ENCODE measurements around the gene RHOBTB1.

RHOBTB1 gene

GRCh38 chr10:60892571-60892970 lies 51.4 kb downstream of the RHOBTB1 start:
- peaks cover 1% of the 10 kb centered on the region for H3K27me3 Mint-ChIP-seq
- H3K36me3 Mint-ChIP-seq, result no peaks in the 10 kb centered on the region
- no peak overlapping the region for H3K27ac Mint-ChIP-seq

GRCh38 chr10:60890811-60891210 lies 53.2 kb downstream of the RHOBTB1 start:
- no peak overlapping the region for H3K4me3 Mint-ChIP-seq
- H3K27me3 Mint-ChIP-seq, result peaks cover 1% of the 10 kb centered on the region
- no peaks in the 10 kb centered on the region for H3K36me3 Mint-ChIP-seq
- no peaks in the 10 kb centered on the region for H3K4me1 Mint-ChIP-seq (ENCODE audit: low read depth)
- no peak overlapping the region for H3K27ac Mint-ChIP-seq
- no peaks in the 10 kb centered on the region for H3K9me3 Mint-ChIP-seq (ENCODE audit: low read depth)

More at GRCh38 chr10:60892571-60892970, 51.4 kb downstream of the RHOBTB1 start:
- no peaks in the 10 kb centered on the region for H3K9me3 Mint-ChIP-seq (ENCODE audit: low read depth)
- H3K4me1 Mint-ChIP-seq (ENCODE audit: low read depth), result no peaks in the 10 kb centered on the region
- H3K4me3 Mint-ChIP-seq, result no peak overlapping the region

- H3K4me1 Mint-ChIP-seq (ENCODE audit: low read depth), result no peaks in the 10 kb centered on the region
- peaks cover 4% of the 10 kb centered on the region for H3K27me3 Mint-ChIP-seq
- H3K4me3 Mint-ChIP-seq, result no peak overlapping the region
- no peaks in the 10 kb centered on the region for H3K36me3 Mint-ChIP-seq
- H3K9me3 Mint-ChIP-seq (ENCODE audit: low read depth), result no peaks in the 10 kb centered on the region
- H3K27ac Mint-ChIP-seq, result no peak overlapping the region
Measured at GRCh38 chr10:60883187-60883586, 60.8 kb downstream of the RHOBTB1 start.

GRCh38 chr10:60878224-60878623 lies 65.8 kb downstream of the RHOBTB1 start:
- Mint-ChIP-seq H3K27ac (no peak overlapping the region), H3K9me3 (ENCODE audit: low read depth) (no peaks in the 10 kb centered on the region), H3K27me3 (peaks cover 4% of the 10 kb centered on the region), H3K4me3 (no peak overlapping the region), H3K36me3 (no peaks in the 10 kb centered on the region), H3K4me1 (ENCODE audit: low read depth) (no peaks in the 10 kb centered on the region)

GRCh38 chr10:60877777-60878120 lies 66.2 kb downstream of the RHOBTB1 start:
- Mint-ChIP-seq H3K27ac (no peak overlapping the region), H3K9me3 (ENCODE audit: low read depth) (no peaks in the 10 kb centered on the region), H3K27me3 (no peaks in the 10 kb centered on the region), H3K4me1 (ENCODE audit: low read depth) (no peaks in the 10 kb centered on the region), H3K36me3 (no peaks in the 10 kb centered on the region), H3K4me3 (no peak overlapping the region)

- no peaks in the 10 kb centered on the region for H3K36me3 Mint-ChIP-seq
- H3K9me3 Mint-ChIP-seq (ENCODE audit: low read depth), result no peaks in the 10 kb centered on the region
- H3K4me3 Mint-ChIP-seq, result no peak overlapping the region
- no peaks in the 10 kb centered on the region for H3K27me3 Mint-ChIP-seq
- no peak overlapping the region for H3K27ac Mint-ChIP-seq
- no peaks in the 10 kb centered on the region for H3K4me1 Mint-ChIP-seq (ENCODE audit: low read depth)
Measured at GRCh38 chr10:60877061-60877776, 66.8 kb downstream of the RHOBTB1 start.

- Mint-ChIP-seq H3K27me3 (no peaks in the 10 kb centered on the region), H3K4me1 (ENCODE audit: low read depth) (no peaks in the 10 kb centered on the region), H3K27ac (no peak overlapping the region), H3K4me3 (no peak overlapping the region), H3K36me3 (no peaks in the 10 kb centered on the region), H3K9me3 (ENCODE audit: low read depth) (no peaks in the 10 kb centered on the region)
Measured at GRCh38 chr10:60873758-60874157, 70.2 kb downstream of the RHOBTB1 start.

GRCh38 chr10:60872451-60872850 lies 71.5 kb downstream of the RHOBTB1 start:
- peaks cover 3% of the 10 kb centered on the region for H3K27me3 Mint-ChIP-seq

GRCh38 chr10:60871215-60871614 lies 72.8 kb downstream of the RHOBTB1 start:
- Mint-ChIP-seq H3K27ac (no peak overlapping the region), H3K4me3 (no peak overlapping the region), H3K4me1 (ENCODE audit: low read depth) (no peaks in the 10 kb centered on the region), H3K9me3 (ENCODE audit: low read depth) (no peaks in the 10 kb centered on the region), H3K27me3 (peaks cover 3% of the 10 kb centered on the region), H3K36me3 (no peaks in the 10 kb centered on the region)

More at GRCh38 chr10:60872451-60872850, 71.5 kb downstream of the RHOBTB1 start:
- Mint-ChIP-seq H3K4me3 (no peak overlapping the region), H3K36me3 (no peaks in the 10 kb centered on the region), H3K4me1 (ENCODE audit: low read depth) (no peaks in the 10 kb centered on the region), H3K27ac (no peak overlapping the region), H3K9me3 (ENCODE audit: low read depth) (no peaks in the 10 kb centered on the region)

GRCh38 chr10:60870803-60871202 lies 73.2 kb downstream of the RHOBTB1 start:
- no peaks in the 10 kb centered on the region for H3K36me3 Mint-ChIP-seq
- H3K4me3 Mint-ChIP-seq, result no peak overlapping the region
- H3K27me3 Mint-ChIP-seq, result peaks cover 3% of the 10 kb centered on the region
- H3K27ac Mint-ChIP-seq, result no peak overlapping the region
- no peaks in the 10 kb centered on the region for H3K4me1 Mint-ChIP-seq (ENCODE audit: low read depth)
- no peaks in the 10 kb centered on the region for H3K9me3 Mint-ChIP-seq (ENCODE audit: low read depth)

GRCh38 chr10:60870416-60870728 lies 73.6 kb downstream of the RHOBTB1 start:
- H3K27ac Mint-ChIP-seq, result no peak overlapping the region
- H3K9me3 Mint-ChIP-seq (ENCODE audit: low read depth), result no peaks in the 10 kb centered on the region
- H3K36me3 Mint-ChIP-seq, result no peaks in the 10 kb centered on the region
- H3K27me3 Mint-ChIP-seq, result peaks cover 5% of the 10 kb centered on the region
- no peak overlapping the region for H3K4me3 Mint-ChIP-seq
- no peaks in the 10 kb centered on the region for H3K4me1 Mint-ChIP-seq (ENCODE audit: low read depth)

GRCh38 chr10:60869652-60870415 lies 74.2 kb downstream of the RHOBTB1 start:
- Mint-ChIP-seq H3K36me3 (no peaks in the 10 kb centered on the region), H3K27me3 (peaks cover 7% of the 10 kb centered on the region), H3K9me3 (ENCODE audit: low read depth) (no peaks in the 10 kb centered on the region), H3K4me1 (ENCODE audit: low read depth) (no peaks in the 10 kb centered on the region), H3K4me3 (no peak overlapping the region), H3K27ac (no peak overlapping the region)

GRCh38 chr10:60868946-60869345 lies 75.0 kb downstream of the RHOBTB1 start:
- peaks cover 7% of the 10 kb centered on the region for H3K27me3 Mint-ChIP-seq
- H3K36me3 Mint-ChIP-seq, result no peaks in the 10 kb centered on the region

GRCh38 chr10:60865198-60865783 lies 78.7 kb downstream of the RHOBTB1 start:
- Mint-ChIP-seq H3K27ac (no peak overlapping the region), H3K4me3 (no peak overlapping the region), H3K27me3 (peaks cover 9% of the 10 kb centered on the region), H3K4me1 (ENCODE audit: low read depth) (no peaks in the 10 kb centered on the region), H3K9me3 (ENCODE audit: low read depth) (no peaks in the 10 kb centered on the region), H3K36me3 (no peaks in the 10 kb centered on the region)

More at GRCh38 chr10:60868946-60869345, 75.0 kb downstream of the RHOBTB1 start:
- no peak overlapping the region for H3K4me3 Mint-ChIP-seq
- H3K9me3 Mint-ChIP-seq (ENCODE audit: low read depth), result no peaks in the 10 kb centered on the region
- H3K4me1 Mint-ChIP-seq (ENCODE audit: low read depth), result no peaks in the 10 kb centered on the region
- no peak overlapping the region for H3K27ac Mint-ChIP-seq

- H3K4me3 Mint-ChIP-seq, result no peak overlapping the region
- no peaks in the 10 kb centered on the region for H3K36me3 Mint-ChIP-seq
- H3K9me3 Mint-ChIP-seq (ENCODE audit: low read depth), result no peaks in the 10 kb centered on the region
- no peaks in the 10 kb centered on the region for H3K4me1 Mint-ChIP-seq (ENCODE audit: low read depth)
- no peak overlapping the region for H3K27ac Mint-ChIP-seq
- H3K27me3 Mint-ChIP-seq, result peaks cover 10% of the 10 kb centered on the region
Measured at GRCh38 chr10:60863796-60864195, 80.2 kb downstream of the RHOBTB1 start.
